Stomach (tissue), 9 donors: ENCODE measurements around the gene NAT16. TPM values are rescaled to one million over a fixed set of nuclear protein-coding genes. Genes with fewer than 3 reads are reported as not detected.

Experiments
- DNase-seq, 2 donors: peaks; one replicate each; pipeline versions ENCODE4 v3.0.0 to v3.0.0-alpha.2; 2013 to 2019
- H3K27ac ChIP-seq, 5 donors: fragments of 200-600 bp in 4 of 5; sonication (generic) in 4 of 5; one replicate each; pipeline ENCODE4 v1.5.1; 2013 to 2019; ENCODE audit warnings: mild to moderate bottlenecking in 1 of 5, moderate library complexity in 1 of 5
- H3K27me3 ChIP-seq, 3 donors: fragments of 200-600 bp; sonication (generic); one replicate each; pipeline ENCODE4 v1.5.1; 2017 to 2019; ENCODE audit warnings: mixed run types in 1 of 3
- H3K36me3 ChIP-seq, 4 donors: fragments of 200-600 bp; sonication (generic); 1 replicate in 3 of 4; 2 replicates in 1 of 4; pipeline ENCODE4 v1.5.1; 2016 to 2019
- H3K4me1 ChIP-seq, 4 donors: fragments of 200-600 bp; sonication (generic); one replicate each; pipeline ENCODE4 v1.5.1; 2016 to 2019
- H3K4me3 ChIP-seq, 4 donors: fragments of 200-600 bp; sonication (generic) in 3 of 4; one replicate each; pipeline ENCODE4 v1.5.1; 2016 to 2019; ENCODE audit warnings: mild to moderate bottlenecking in 1 of 4
- H3K9me3 ChIP-seq, 4 donors: fragments of 200-600 bp; sonication (generic); one replicate each; pipeline ENCODE4 v1.5.1; 2016 to 2019
- EP300 ChIP-seq: sonication (generic); formaldehyde crosslinking; IDR thresholded peaks from one replicate; pipeline ENCODE4 v1.6.1; 2017; ENCODE audit warnings: antibody characterized with exemption
- POLR2A ChIP-seq, 4 donors: fragments of 450-650 bp; IDR thresholded peaks; one replicate each; pipeline ENCODE4 v1.6.1; 2016; ENCODE audit warnings: antibody characterized with exemption in 4 of 4, control low read depth in 2 of 4, mild to moderate bottlenecking in 1 of 4, moderate library complexity in 1 of 4
- POLR2AphosphoS5 ChIP-seq, 3 donors: sonication (generic); formaldehyde crosslinking; IDR thresholded peaks; one replicate each; pipeline ENCODE4 v1.6.1; 2016; ENCODE audit warnings: antibody characterized with exemption in 3 of 3
- WGBS, 5 donors: extraction: QIAGEN DNeasy Blood & Tissue Kit in 3 of 5; methylation state at CpG; one replicate each; pipeline versions ENCODE4 v1.1.5 to v1.1.7; 2013 to 2018; 5-methylcytosine and 5-hydroxymethylcytosine counted together
- intact Hi-C: fragments of 100-400 bp; cut with DNase I; formaldehyde crosslinking; loops from one replicate; pipeline ENCODE4 v1.15.1; 2023; ENCODE audit warnings: low total_unique reads
- polyA plus RNA-seq, 3 donors: library from polyadenylated mRNA; stranded (reverse); fragments of 200-250 nt; gene quantifications; one replicate each; pipeline ENCODE4 v1.2.3, GENCODE V29; 2013
- total RNA-seq, 5 donors: library from RNA; depleted of rRNA; stranded (reverse); fragments of >200 nt; gene quantifications; one replicate each; pipeline versions ENCODE4 v1.1.0 to v1.2.3, GENCODE V29; 2014 to 2016
- TF ChIP-seq, protein P1 (sequence below), 7 experiments: fragments of 450-650 bp in 4 of 7; fragments of 200-600 bp in 3 of 7; sonication (generic) in 3 of 7; IDR thresholded peaks; one replicate each; pipeline ENCODE4 v1.5.1; 2016 to 2019; ENCODE audit warnings: antibody characterized with exemption in 7 of 7, control low read depth in 2 of 7, mild to moderate bottlenecking in 1 of 7
- donor health status: healthy with polysubstance abuse.
- donor health status: Bipolar disorder and iron deficiency.
- donor health status: healthy.

NAT16 gene
- total and polyA plus RNA-seq, 8 donors: 0.05 TPM; not detected in 7

DNA sequence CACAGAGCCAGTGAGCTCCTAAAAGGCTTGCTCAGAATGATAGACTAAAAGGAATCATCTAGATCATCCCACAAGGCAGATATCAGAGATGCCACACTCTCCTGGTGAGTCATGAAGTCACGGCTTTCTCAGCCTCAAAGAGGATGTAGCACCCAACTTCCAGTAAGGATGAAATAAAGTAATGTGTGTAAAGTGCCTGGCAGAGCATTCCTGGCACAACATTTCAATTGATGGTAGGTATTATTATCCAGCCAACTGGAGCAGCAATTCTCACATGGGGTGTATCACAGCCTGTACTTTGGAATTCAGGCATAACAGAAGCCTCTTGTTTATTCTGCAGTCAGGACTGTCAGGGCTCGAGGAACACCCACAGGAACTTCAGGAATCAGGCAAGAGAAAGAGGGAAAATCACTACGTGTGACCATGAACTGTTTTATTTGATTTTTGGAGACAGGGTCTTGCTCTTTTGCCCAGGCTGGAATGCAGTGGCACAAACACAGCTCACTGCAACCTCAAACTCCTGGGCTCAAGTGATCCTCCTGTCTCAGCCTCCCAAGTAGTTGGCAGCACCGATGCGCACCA, 5.3 kb upstream of the NAT16 start:
- H3K4me1 ChIP-seq: peaks cover 0 to 8% (median under 1%) of the 10 kb centered on the region in 4 donors
- no peaks in the 10 kb centered on the region for H3K9me3 ChIP-seq
- no peak overlapping the region for H3K4me3 ChIP-seq
- intact Hi-C loops: no loop called here
- peaks cover 2 to 65% (median 22%) of the 10 kb centered on the region in 3 donors for H3K27me3 ChIP-seq
- H3K27ac ChIP-seq: no peak overlapping the region
- WGBS, 5 donors: 47 to 51% (median 49%) methylated on average over 5 of the region's 5 CpGs
- H3K36me3 ChIP-seq: no peaks in the 10 kb centered on the region
- TF ChIP-seq POLR2A (IDR thresholded peaks at IDR 0.05) (no peak), EP300 (no peak), POLR2AphosphoS5 (IDR thresholded peaks at IDR 0.05) (no peak)
- TF ChIP-seq, protein P1, sequence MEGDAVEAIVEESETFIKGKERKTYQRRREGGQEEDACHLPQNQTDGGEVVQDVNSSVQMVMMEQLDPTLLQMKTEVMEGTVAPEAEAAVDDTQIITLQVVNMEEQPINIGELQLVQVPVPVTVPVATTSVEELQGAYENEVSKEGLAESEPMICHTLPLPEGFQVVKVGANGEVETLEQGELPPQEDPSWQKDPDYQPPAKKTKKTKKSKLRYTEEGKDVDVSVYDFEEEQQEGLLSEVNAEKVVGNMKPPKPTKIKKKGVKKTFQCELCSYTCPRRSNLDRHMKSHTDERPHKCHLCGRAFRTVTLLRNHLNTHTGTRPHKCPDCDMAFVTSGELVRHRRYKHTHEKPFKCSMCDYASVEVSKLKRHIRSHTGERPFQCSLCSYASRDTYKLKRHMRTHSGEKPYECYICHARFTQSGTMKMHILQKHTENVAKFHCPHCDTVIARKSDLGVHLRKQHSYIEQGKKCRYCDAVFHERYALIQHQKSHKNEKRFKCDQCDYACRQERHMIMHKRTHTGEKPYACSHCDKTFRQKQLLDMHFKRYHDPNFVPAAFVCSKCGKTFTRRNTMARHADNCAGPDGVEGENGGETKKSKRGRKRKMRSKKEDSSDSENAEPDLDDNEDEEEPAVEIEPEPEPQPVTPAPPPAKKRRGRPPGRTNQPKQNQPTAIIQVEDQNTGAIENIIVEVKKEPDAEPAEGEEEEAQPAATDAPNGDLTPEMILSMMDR (IDR thresholded peaks at IDR 0.05): no peak
- no peak for DNase-seq

DNA sequence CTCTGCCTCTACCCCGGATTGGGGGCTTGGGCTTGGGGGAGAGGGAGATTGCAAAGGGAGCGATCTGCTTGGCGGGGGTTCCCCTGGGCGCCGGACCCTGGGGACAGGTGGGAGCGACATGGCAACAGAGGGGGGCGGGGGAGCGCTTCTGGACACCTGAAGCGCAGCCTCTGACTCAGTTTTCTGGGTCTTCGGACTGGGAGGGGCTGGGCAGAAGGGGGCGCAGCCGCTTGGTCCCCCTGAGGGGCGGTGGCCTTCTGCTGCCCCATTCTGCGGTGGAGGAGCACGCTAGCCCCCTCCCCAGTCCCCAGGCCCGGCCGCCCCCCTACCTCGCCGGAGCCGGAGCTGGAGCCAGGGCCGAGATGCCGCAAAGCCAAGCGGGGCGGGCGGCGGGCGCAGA, 380 bp downstream of the NAT16 start:
- TF ChIP-seq EP300 (no peak), POLR2A (IDR thresholded peaks at IDR 0.05) (no peak), POLR2AphosphoS5 (IDR thresholded peaks at IDR 0.05) (no peak)
- TF ChIP-seq, protein P1 (IDR thresholded peaks at IDR 0.05): no peak
- H3K36me3 ChIP-seq: no peaks in the 10 kb centered on the region
- WGBS, 5 donors: 0 to 15% (median 2%) methylated on average over 4 to 27 of the region's 27 CpGs
- H3K4me1 ChIP-seq: peaks cover 10 to 25% (median 15%) of the 10 kb centered on the region in 4 donors
- H3K27ac ChIP-seq: no peak overlapping the region
- H3K4me3 ChIP-seq: peak overlapping the region in 2 of 4 donors; percentile 10 to 15
- intact Hi-C loops: no loop called here
- H3K9me3 ChIP-seq: no peaks in the 10 kb centered on the region
- no peak for DNase-seq
- peaks cover 23 to 97% (median 79%) of the 10 kb centered on the region in 3 donors for H3K27me3 ChIP-seq

DNA sequence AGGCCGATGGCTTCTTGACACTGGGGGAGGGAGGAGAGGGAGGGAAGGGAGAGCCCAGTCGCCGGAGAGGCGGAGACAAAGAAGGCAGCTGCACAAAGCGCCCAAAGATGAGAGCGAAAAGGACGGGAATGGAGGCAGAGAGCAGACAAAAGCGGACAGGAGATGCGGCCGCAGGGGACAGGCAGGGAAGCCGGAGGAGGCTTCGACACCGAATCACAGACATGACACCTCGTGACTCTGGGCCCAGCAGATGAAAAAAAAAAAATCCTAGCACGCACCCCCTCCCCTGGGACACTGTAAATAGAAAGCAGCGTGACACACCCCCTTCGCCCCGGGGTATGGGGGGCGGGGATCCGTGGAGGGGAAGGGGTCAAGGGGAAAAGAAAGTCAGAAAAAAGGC, 976 bp downstream of the NAT16 start:
- 1 to 4% (median 2%) methylated on average over 19 to 20 of the region's 20 CpGs for WGBS, 5 donors
- no peak overlapping the region for H3K4me3 ChIP-seq
- H3K27ac ChIP-seq: no peak overlapping the region
- H3K36me3 ChIP-seq: no peaks in the 10 kb centered on the region
- peak in 1 of 2 donors; percentile 36 for DNase-seq
- H3K4me1 ChIP-seq: peaks cover 11 to 31% (median 20%) of the 10 kb centered on the region in 4 donors
- intact Hi-C loops: no loop called here
- TF ChIP-seq EP300: no peak
- TF ChIP-seq, protein P1 (IDR thresholded peaks at IDR 0.05): no peak
- TF ChIP-seq POLR2AphosphoS5 (IDR thresholded peaks at IDR 0.05): no peak
- no peak for TF ChIP-seq POLR2A (IDR thresholded peaks at IDR 0.05)
- no peaks in the 10 kb centered on the region for H3K9me3 ChIP-seq
- H3K27me3 ChIP-seq: peaks cover 23 to 97% (median 85%) of the 10 kb centered on the region in 3 donors

DNA sequence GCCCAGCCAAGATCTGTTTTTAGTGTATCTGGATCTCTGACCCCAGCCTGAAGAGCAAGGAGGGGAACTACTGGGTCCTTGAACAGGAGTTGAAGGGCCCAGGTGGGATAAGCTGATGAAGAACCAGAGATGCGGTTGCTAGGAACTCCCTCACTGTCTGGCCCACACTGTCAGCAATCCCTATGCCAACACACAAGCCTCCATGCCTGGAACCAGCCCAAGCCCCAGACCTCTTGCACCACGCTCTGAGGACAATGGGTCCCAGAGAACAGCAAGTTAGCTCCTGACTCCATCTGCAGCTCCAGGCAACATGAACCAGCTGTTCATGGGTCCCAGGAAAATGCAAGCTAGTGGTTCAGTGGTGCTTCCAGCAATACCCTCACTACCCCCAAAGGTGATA, 2.4 kb downstream of the NAT16 start:
- 56 to 65% (median 60%) methylated on average over 1 to 2 of the region's 2 CpGs for WGBS, 5 donors

More for the DNA sequence above, 2.4 kb downstream of the NAT16 start:
- Histone ChIP-seq H3K9me3 (no peaks in the 10 kb centered on the region), H3K27ac (no peak overlapping the region), H3K27me3 (peaks cover 25 to 100% (median 99%) of the 10 kb centered on the region in 3 donors), H3K4me1 (peaks cover 24 to 44% (median 35%) of the 10 kb centered on the region in 4 donors), H3K36me3 (no peaks in the 10 kb centered on the region), H3K4me3 (no peak overlapping the region)
- TF ChIP-seq, protein P1 (IDR thresholded peaks at IDR 0.05): no peak
- TF ChIP-seq EP300 (no peak), POLR2A (IDR thresholded peaks at IDR 0.05) (no peak), POLR2AphosphoS5 (IDR thresholded peaks at IDR 0.05) (no peak)
- intact Hi-C loops: no loop called here
- DNase-seq: no peak
